ENCODE data around the gene HPSE2. TPM values are rescaled to one million over a fixed set of nuclear protein-coding genes. Genes with fewer than 3 reads are reported as not detected.
A peak's percentile ranks its signal among the peaks of the same experiment; 100 is the strongest.

The HPSE2 gene
- total and polyA plus RNA-seq, 2 of the 13 experiments (the other 11 are each of a cell fraction or from before 2014, with no cell fraction given): 0.01 TPM; not detected in 1

- TF ChIP-seq HMGXB3 (CRISPR knock-in tag; IDR thresholded peaks at IDR 0.05; ENCODE audit: borderline replicate concordance) (peak; percentile 87), SNRNP70 (IDR thresholded peaks at IDR 0.05; ENCODE audit: low read depth, low read length) (no peak), PITX1 (CRISPR knock-in tag; IDR thresholded peaks at IDR 0.05) (peak; percentile 67), MTERF4 (CRISPR knock-in tag; IDR thresholded peaks at IDR 0.05) (peak; percentile 64; the same call in 1 of the 2 replicates), MYC (CRISPR knock-in tag; IDR thresholded peaks at IDR 0.05; ENCODE audit: borderline replicate concordance) (peak; percentile 71; the same call in 1 of the 2 replicates), RERE (CRISPR knock-in tag; IDR thresholded peaks at IDR 0.05; ENCODE audit: low read depth) (peak; percentile 21; the same call in 1 of the 2 replicates), ZBTB44 (CRISPR knock-in tag; IDR thresholded peaks at IDR 0.05) (no peak), ZNF484 (CRISPR knock-in tag; IDR thresholded peaks at IDR 0.05; ENCODE audit: borderline replicate concordance, low read depth) (no peak), ZNF724P (CRISPR knock-in tag; IDR thresholded peaks at IDR 0.05; ENCODE audit: borderline replicate concordance) (no peak), ARID5B (CRISPR knock-in tag; IDR thresholded peaks at IDR 0.05) (peak; percentile 39; the same call in 1 of the 2 replicates)
These were observed 820.5 kb downstream of the HPSE2 start, which contains the start of gene PYROXD2 (continued) for GRCh38 chr10:98414932-98415730.
